Endothelial cell of umbilical vein (primary cell): ENCODE data around the gene PRAC2. TPM values are rescaled to one million over a fixed set of nuclear protein-coding genes. Genes with fewer than 3 reads are reported as not detected.
A peak's percentile ranks its signal among the peaks of the same experiment; 100 is the strongest.

ENCODE experiments used
- BruUV-seq: library from RNA; stranded (reverse); fragments of 400-500 nt; replicated peaks from 2 replicates; lab custom pipeline; 2021; lab: Mats Ljungman, UMichigan
- CTCF ChIA-PET: fragments of 300-600, 350-600 bp; sonication (Branson Sonifier 250); formaldehyde crosslinking; loops from one replicate; lab custom pipeline; 2021; ENCODE audit warnings: antibody characterized with exemption, inconsistent platforms; lab: Charles Lee
- POLR2A ChIA-PET: fragments of 300-600, 350-600 bp; sonication (Branson Sonifier 250); formaldehyde crosslinking; loops from one replicate; lab custom pipeline; 2021; ENCODE audit warnings: antibody characterized with exemption, inconsistent platforms; lab: Charles Lee
- DNase-seq: peaks from one replicate; pipeline ENCODE4 v3.0.0-alpha.2; 2011; ENCODE audit warnings: low read depth, low spot score
- FAIRE-seq: peaks from 2 replicates; lab custom pipeline; 2011; peaks lifted over from hg19 to GRCh38; lab: Jason Lieb, UNC
- H2AFZ ChIP-seq: 2 replicates; pipeline ENCODE4 v1.6.0; 2012; ENCODE audit warnings: low read depth, low read length, control low read depth, inconsistent platforms
- H3K27ac ChIP-seq: 2 replicates; pipeline ENCODE4 v1.5.1; 2011; ENCODE audit warnings: low read depth, mild to moderate bottlenecking, control low read depth, low read length, moderate library complexity; ENCODE audit not compliant: insufficient read depth
- H3K27me3 ChIP-seq, 2 experiments: 2 replicates each; pipeline versions ENCODE4 v1.6.0 to v1.6.1; 2011; ENCODE audit warnings: low read length in 2 of 2, mixed read lengths in 1 of 2; ENCODE audit not compliant: control insufficient read depth in 2 of 2, insufficient read depth in 2 of 2
- H3K36me3 ChIP-seq, 2 experiments: 2 replicates in 1 of 2; 3 replicates in 1 of 2; pipeline ENCODE4 v1.5.1; 2011; ENCODE audit warnings: low read length in 2 of 2, mild to moderate bottlenecking in 1 of 2, moderate library complexity in 1 of 2; ENCODE audit not compliant: control insufficient read depth in 2 of 2, insufficient read depth in 2 of 2; ENCODE audit errors: extremely low read depth in 1 of 2
- H3K4me1 ChIP-seq: 3 replicates; pipeline ENCODE4 v1.5.1; 2011; ENCODE audit warnings: mild to moderate bottlenecking, low read length; ENCODE audit not compliant: control insufficient read depth, insufficient read depth; ENCODE audit errors: extremely low read depth
- H3K4me2 ChIP-seq: 2 replicates; pipeline ENCODE4 v1.6.1; 2011; ENCODE audit warnings: low read length, control low read depth, mixed read lengths; ENCODE audit not compliant: insufficient read depth
- H3K4me3 ChIP-seq, 3 experiments: fragments of 200-600 bp in 1 of 3; sonication (generic), shearing (Covaris generic) in 1 of 3; replicated peaks in 1 of 3; 2 replicates each; pipeline ENCODE4 v1.5.1; 2011 to 2016; ENCODE audit warnings: control low read depth in 3 of 3, low read length in 3 of 3, mild to moderate bottlenecking in 2 of 3, inconsistent platforms in 1 of 3, low read depth in 1 of 3, moderate library complexity in 1 of 3; ENCODE audit not compliant: insufficient read depth in 1 of 3
- H3K79me2 ChIP-seq: 2 replicates; pipeline ENCODE4 v1.6.0; 2012; ENCODE audit warnings: low read length, inconsistent platforms; ENCODE audit not compliant: control insufficient read depth, insufficient read depth
- H3K9ac ChIP-seq: replicated peaks from 2 replicates; pipeline ENCODE3; 2011; ENCODE audit warnings: low read length, control low read depth; ENCODE audit not compliant: insufficient read depth; ENCODE audit errors: extremely low read depth
- H3K9me1 ChIP-seq: replicated peaks from 3 replicates; pipeline ENCODE4 v1.6.0; 2011; ENCODE audit warnings: mild to moderate bottlenecking, low read length; ENCODE audit not compliant: control insufficient read depth, insufficient read depth; ENCODE audit errors: extremely low read depth
- H3K9me3 ChIP-seq: replicated peaks from 2 replicates; pipeline ENCODE4 v1.5.1; 2012; ENCODE audit warnings: low read length, inconsistent platforms; ENCODE audit not compliant: control insufficient read depth, insufficient read depth
- H4K20me1 ChIP-seq: replicated peaks from 2 replicates; pipeline ENCODE3; 2011; ENCODE audit warnings: mild to moderate bottlenecking, low read length; ENCODE audit not compliant: control insufficient read depth, insufficient read depth; ENCODE audit errors: extremely low read depth
- EZH2 ChIP-seq: IDR thresholded peaks from 2 replicates; pipeline ENCODE4 v1.6.1; 2012; ENCODE audit warnings: borderline replicate concordance, low read depth, mild to moderate bottlenecking, moderate library complexity, low read length, inconsistent platforms; ENCODE audit not compliant: severe bottlenecking
- FOS ChIP-seq: IDR thresholded peaks from 2 replicates; pipeline ENCODE4 v1.6.1; 2011; ENCODE audit warnings: mild to moderate bottlenecking, low read length, moderate library complexity, borderline replicate concordance; ENCODE audit not compliant: insufficient read depth
- GATA2 ChIP-seq: IDR thresholded peaks from 2 replicates; pipeline ENCODE4 v1.7.0; 2011; ENCODE audit warnings: low read depth, mild to moderate bottlenecking, moderate library complexity, mixed read lengths, low read length; ENCODE audit not compliant: insufficient read length, insufficient read depth
- MYC ChIP-seq: IDR thresholded peaks from one replicate; pipeline ENCODE4 v1.6.1; 2011; ENCODE audit warnings: mild to moderate bottlenecking, low read depth, low read length
- dilution Hi-C: fragments of 300-500 bp; cut with MboI; formaldehyde crosslinking; loops from one replicate; pipeline ENCODE4 v1.15.0; 2019; ENCODE audit warnings: low sequenced_read_pairs; ENCODE audit not compliant: extremely low pct_ligation_motif_present
- intact Hi-C: fragments of 100-400 bp; cut with micrococcal nuclease; formaldehyde crosslinking; loops from one replicate; pipeline ENCODE4 v1.10.0; 2022
- polyA plus RNA-seq, 4 experiments: library from polyadenylated mRNA; depleted of rRNA in 3 of 4; stranded (reverse) in 3 of 4; unstranded in 1 of 4; fragments of >200 nt; gene quantifications; 2 replicates each; pipeline versions ENCODE4 v1.2.1 to v1.2.3, GENCODE V29; 2011 to 2012; ENCODE audit warnings: missing spikeins in 1 of 4
- total RNA-seq: library from RNA; stranded (reverse); gene quantifications from 2 replicates; pipeline ENCODE4 v1.2.3, GENCODE V29; 2021
- TF ChIP-seq, protein P1 (sequence below), 2 donors: IDR thresholded peaks; 1 replicate in 1 of 2; 2 replicates in 1 of 2; pipeline ENCODE4 v1.5.1; 2011; ENCODE audit warnings: low read length in 2 of 2, mild to moderate bottlenecking in 2 of 2, moderate library complexity in 2 of 2, control low read depth in 1 of 2, inconsistent platforms in 1 of 2, low read depth in 1 of 2; ENCODE audit not compliant: insufficient read depth in 1 of 2; ENCODE audit errors: extremely low read depth in 1 of 2
- TF ChIP-seq, protein P2 (sequence below): IDR thresholded peaks from 2 replicates; pipeline ENCODE4 v1.6.1; 2011; ENCODE audit not compliant: insufficient read depth, insufficient read length

Gene PRAC2
- total and polyA plus RNA-seq, 2 donors (not counting 3 experiments of a cell fraction or from before 2014, with no cell fraction given) = not detected

DNA sequence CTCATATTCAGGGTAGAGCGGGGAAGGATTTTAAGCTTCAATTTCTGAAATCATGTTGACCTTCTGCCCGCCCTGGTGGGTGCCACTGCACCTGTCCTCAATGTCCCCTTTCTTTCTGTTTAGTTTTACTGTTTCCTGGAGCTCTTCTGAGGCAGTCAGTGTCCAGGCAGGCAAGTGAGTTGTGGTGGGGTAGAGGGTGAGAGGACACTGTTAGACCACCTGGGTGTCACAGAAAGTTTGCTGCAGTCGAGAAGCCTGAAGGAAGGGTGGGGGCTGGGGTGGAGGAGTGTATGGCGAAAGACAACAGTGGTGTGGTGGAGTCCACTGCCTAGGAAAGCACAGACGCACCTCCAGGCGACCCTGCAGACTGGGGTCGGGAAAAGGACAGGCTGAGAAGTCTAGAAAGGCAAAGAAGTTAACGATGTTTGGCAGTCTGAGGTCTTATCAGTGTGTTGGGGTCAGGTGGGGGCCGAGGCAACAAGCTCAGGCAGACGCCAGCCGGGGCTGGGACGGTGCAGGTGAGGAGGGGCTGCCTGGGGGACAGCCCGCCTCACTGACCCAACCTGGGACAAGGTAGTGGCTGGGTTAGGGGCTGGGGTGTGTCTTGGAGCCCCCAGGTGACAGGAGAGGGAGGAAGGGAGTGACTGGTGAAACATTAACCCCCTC is 28.9 kb downstream of the PRAC2 start:
- peaks cover 79 to 88% of the 10 kb centered on the region in 2 experiments for H3K27me3 ChIP-seq
- no peak for DNase-seq
- intact Hi-C loops (no loop called here), dilution Hi-C loops (loop anchor here (25.0 kb wide), 1 partner anchor 90 kb away; no protein-coding TSS in a partner anchor)
- no peak overlapping the region for H3K4me3 ChIP-seq
- FAIRE-seq = no peak
- no peaks in the 10 kb centered on the region for H3K36me3 ChIP-seq
- BruUV-seq = no TSS peak
- no peak overlapping the region for H3K4me2 ChIP-seq
- no peaks in the 10 kb centered on the region for H4K20me1 ChIP-seq
- ChIA-PET POLR2A (no interaction called here), CTCF (interaction anchor here (0.7 to 3.3 kb wide), 8 partner anchors 14 to 127 kb away, joined by 3 to 25 read pairs (median 6); partner anchors contain the start of gene HOXB13)
- H2AFZ ChIP-seq = no peak overlapping the region
- no peaks in the 10 kb centered on the region for H3K9me1 ChIP-seq
- no peak overlapping the region for H3K27ac ChIP-seq
- no peak overlapping the region for H3K9ac ChIP-seq
- peaks cover 19% of the 10 kb centered on the region for H3K4me1 ChIP-seq
- TF ChIP-seq GATA2 (no peak), EZH2 (peak; percentile 22)
- H3K9me3 ChIP-seq = no peaks in the 10 kb centered on the region
- H3K79me2 ChIP-seq = no peaks in the 10 kb centered on the region

DNA sequence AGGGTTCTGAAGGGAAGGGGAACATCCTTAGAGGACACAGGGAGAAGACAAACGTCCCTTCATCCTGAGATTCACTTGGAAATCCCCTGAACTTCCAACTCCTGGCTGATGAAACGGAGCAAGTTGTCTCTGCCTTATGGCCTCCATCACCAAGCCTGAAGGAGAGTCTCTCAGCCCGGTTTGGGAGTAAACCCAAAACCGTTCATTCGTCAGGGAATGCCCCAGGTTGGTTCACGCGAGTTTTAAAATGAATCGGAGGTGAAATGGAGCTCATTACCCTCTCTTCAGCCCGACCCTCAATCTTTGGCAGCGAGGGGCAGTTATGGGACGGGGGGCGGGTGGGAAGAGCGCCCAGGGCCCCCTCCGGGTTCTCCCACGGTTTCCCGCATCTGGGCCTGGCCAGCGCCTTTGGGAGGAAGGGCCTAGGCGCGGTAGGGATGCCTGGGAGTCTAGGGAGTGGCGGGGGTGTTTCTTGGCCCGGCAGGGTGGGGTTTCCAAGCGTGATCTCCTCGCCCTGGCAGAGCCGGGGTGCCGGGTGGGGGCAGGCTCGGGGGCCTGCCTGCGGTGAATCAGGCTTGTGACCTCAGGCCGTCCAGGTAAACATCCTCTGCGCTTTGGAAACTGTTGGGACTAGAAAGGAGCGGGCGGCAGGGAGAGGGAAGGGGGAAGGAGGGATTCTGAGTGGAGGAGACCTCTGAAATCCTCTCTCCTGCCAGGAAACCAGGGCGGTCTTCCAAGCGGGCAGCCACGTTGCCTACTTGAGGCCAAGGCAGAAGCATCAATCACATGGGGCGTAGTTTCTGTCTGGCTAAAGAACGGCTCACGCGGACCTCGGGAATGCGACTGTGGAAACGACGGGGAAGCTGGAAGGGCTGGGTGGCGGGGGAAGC is 29.7 kb downstream of the PRAC2 start:
- no TSS peak for BruUV-seq

More for the DNA sequence above, 29.7 kb downstream of the PRAC2 start:
- H3K27ac ChIP-seq = no peak overlapping the region
- H3K79me2 ChIP-seq = no peaks in the 10 kb centered on the region
- H3K4me3 ChIP-seq = no peak overlapping the region
- no peak for DNase-seq
- H3K9me1 ChIP-seq = no peaks in the 10 kb centered on the region
- CTCF ChIA-PET = interaction anchor here (1.0 to 1.7 kb wide), 2 partner anchors 24 to 28 kb away, joined by 4 to 6 read pairs; partner anchors contain the start of gene HOXB13
- peaks cover 72 to 80% of the 10 kb centered on the region in 2 experiments for H3K27me3 ChIP-seq
- H3K4me1 ChIP-seq = peaks cover 21% of the 10 kb centered on the region
- POLR2A ChIA-PET = no interaction called here
- no peak overlapping the region for H3K9ac ChIP-seq
- FAIRE-seq = no peak
- no peaks in the 10 kb centered on the region for H3K36me3 ChIP-seq
- H3K9me3 ChIP-seq = no peaks in the 10 kb centered on the region
- dilution Hi-C loops = loop anchor here (25.0 kb wide), 1 partner anchor 90 kb away; no protein-coding TSS in a partner anchor
- H3K4me2 ChIP-seq = no peak overlapping the region
- H4K20me1 ChIP-seq = no peaks in the 10 kb centered on the region
- no peak overlapping the region for H2AFZ ChIP-seq
- intact Hi-C loops = no loop called here
- TF ChIP-seq FOS = no peak
- TF ChIP-seq MYC = no peak
- TF ChIP-seq, protein P1, sequence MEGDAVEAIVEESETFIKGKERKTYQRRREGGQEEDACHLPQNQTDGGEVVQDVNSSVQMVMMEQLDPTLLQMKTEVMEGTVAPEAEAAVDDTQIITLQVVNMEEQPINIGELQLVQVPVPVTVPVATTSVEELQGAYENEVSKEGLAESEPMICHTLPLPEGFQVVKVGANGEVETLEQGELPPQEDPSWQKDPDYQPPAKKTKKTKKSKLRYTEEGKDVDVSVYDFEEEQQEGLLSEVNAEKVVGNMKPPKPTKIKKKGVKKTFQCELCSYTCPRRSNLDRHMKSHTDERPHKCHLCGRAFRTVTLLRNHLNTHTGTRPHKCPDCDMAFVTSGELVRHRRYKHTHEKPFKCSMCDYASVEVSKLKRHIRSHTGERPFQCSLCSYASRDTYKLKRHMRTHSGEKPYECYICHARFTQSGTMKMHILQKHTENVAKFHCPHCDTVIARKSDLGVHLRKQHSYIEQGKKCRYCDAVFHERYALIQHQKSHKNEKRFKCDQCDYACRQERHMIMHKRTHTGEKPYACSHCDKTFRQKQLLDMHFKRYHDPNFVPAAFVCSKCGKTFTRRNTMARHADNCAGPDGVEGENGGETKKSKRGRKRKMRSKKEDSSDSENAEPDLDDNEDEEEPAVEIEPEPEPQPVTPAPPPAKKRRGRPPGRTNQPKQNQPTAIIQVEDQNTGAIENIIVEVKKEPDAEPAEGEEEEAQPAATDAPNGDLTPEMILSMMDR (IDR thresholded peaks at IDR 0.05; ENCODE audit: extremely low read depth in 1 of 2, insufficient read depth in 1 of 2, low read depth in 1 of 2, low read length in 2 of 2) = no peak
- no peak for TF ChIP-seq GATA2
- peak; percentile 91 for TF ChIP-seq EZH2
- TF ChIP-seq, protein P2, sequence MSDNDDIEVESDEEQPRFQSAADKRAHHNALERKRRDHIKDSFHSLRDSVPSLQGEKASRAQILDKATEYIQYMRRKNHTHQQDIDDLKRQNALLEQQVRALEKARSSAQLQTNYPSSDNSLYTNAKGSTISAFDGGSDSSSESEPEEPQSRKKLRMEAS = no peak
